ENCODE results near the gene ETV4. TPM values are rescaled to one million over a fixed set of nuclear protein-coding genes. Genes with fewer than 3 reads are reported as not detected.

ETV4 gene
- total RNA-seq, 2 experiments from 2014 or later, result not detected

GRCh38 chr17:43536236-43536992 lies 9.7 kb downstream of the ETV4 start:
- CTCF ChIA-PET (ENCODE audit: unreplicated experiment), result no interaction called here
- Histone ChIP-seq H3K27ac (ENCODE audit: low read depth, low read length, poor library complexity, severe bottlenecking) (no peak overlapping the region), H4K20me1 (ENCODE audit: insufficient read depth, low read length) (no peaks in the 10 kb centered on the region), H3K4me3 (ENCODE audit: low read depth, low read length, poor library complexity, severe bottlenecking) (no peak overlapping the region), H3K79me2 (ENCODE audit: insufficient read depth, low read depth, low read length) (no peaks in the 10 kb centered on the region), H3K4me1 (ENCODE audit: insufficient read depth, low read length, poor library complexity, severe bottlenecking) (no peaks in the 10 kb centered on the region), H3K36me3 (ENCODE audit: insufficient read depth, low read length) (no peaks in the 10 kb centered on the region), H3K9me2 (ENCODE audit: insufficient read depth, low read length) (no peaks in the 10 kb centered on the region), H2AFZ (ENCODE audit: low read length) (no peak overlapping the region), H3K4me2 (ENCODE audit: low read length) (no peak overlapping the region), H3K9me3 (ENCODE audit: low read length) (no peaks in the 10 kb centered on the region)
- POLR2A ChIA-PET, result no interaction called here
- peak; percentile 14 for DNase-seq (ENCODE audit: low spot score)
- BruUV-seq (replicated peaks), result no TSS peak
- TF ChIP-seq, protein P1, sequence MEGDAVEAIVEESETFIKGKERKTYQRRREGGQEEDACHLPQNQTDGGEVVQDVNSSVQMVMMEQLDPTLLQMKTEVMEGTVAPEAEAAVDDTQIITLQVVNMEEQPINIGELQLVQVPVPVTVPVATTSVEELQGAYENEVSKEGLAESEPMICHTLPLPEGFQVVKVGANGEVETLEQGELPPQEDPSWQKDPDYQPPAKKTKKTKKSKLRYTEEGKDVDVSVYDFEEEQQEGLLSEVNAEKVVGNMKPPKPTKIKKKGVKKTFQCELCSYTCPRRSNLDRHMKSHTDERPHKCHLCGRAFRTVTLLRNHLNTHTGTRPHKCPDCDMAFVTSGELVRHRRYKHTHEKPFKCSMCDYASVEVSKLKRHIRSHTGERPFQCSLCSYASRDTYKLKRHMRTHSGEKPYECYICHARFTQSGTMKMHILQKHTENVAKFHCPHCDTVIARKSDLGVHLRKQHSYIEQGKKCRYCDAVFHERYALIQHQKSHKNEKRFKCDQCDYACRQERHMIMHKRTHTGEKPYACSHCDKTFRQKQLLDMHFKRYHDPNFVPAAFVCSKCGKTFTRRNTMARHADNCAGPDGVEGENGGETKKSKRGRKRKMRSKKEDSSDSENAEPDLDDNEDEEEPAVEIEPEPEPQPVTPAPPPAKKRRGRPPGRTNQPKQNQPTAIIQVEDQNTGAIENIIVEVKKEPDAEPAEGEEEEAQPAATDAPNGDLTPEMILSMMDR (conservative IDR thresholded peaks at IDR 0.05; ENCODE audit: low read length), result no peak
- intact Hi-C loops (cut with micrococcal nuclease; ENCODE audit: unreplicated experiment), result no loop called here

DNA sequence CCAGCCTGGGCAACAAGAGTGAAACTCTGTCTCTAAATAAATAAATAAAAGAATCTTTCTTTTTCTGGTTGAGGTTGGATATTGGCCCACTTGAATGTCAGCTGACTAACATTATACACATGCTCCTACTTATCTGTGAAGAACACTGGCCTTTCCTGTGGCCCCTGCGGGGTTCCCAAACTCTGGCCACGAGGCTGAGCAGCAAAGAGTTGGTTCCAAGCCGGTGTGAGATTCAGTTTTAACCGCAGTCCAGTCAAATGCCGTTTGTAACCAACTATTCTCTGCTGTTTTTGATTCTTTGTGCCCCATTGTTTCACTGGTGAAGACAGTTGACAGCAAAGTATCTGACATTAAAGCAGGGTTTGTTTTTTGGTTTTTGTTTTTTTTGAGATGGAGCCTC lies 11.2 kb downstream of the ETV4 start:
- ChIA-PET CTCF (ENCODE audit: unreplicated experiment) (no interaction called here), POLR2A (no interaction called here)
- Histone ChIP-seq H3K4me2 (ENCODE audit: low read length) (no peak overlapping the region), H3K4me1 (ENCODE audit: insufficient read depth, low read length, poor library complexity, severe bottlenecking) (no peaks in the 10 kb centered on the region), H3K36me3 (ENCODE audit: insufficient read depth, low read length) (no peaks in the 10 kb centered on the region), H2AFZ (ENCODE audit: low read length) (no peak overlapping the region), H3K9me2 (ENCODE audit: insufficient read depth, low read length) (no peaks in the 10 kb centered on the region), H3K27ac (ENCODE audit: low read depth, low read length, poor library complexity, severe bottlenecking) (no peak overlapping the region), H4K20me1 (ENCODE audit: insufficient read depth, low read length) (no peaks in the 10 kb centered on the region), H3K9me3 (ENCODE audit: low read length) (no peaks in the 10 kb centered on the region), H3K79me2 (ENCODE audit: insufficient read depth, low read depth, low read length) (no peaks in the 10 kb centered on the region), H3K4me3 (ENCODE audit: low read depth, low read length, poor library complexity, severe bottlenecking) (no peak overlapping the region)
- DNase-seq (ENCODE audit: low spot score), result no peak
- BruUV-seq (replicated peaks), result no TSS peak
- TF ChIP-seq, protein P1 (conservative IDR thresholded peaks at IDR 0.05; ENCODE audit: low read length), result no peak
- TF ChIP-seq EZH2phosphoT487 (IDR thresholded peaks at IDR 0.05; ENCODE audit: borderline replicate concordance, low read depth, low read length), result no peak
- intact Hi-C loops (cut with micrococcal nuclease; ENCODE audit: unreplicated experiment), result no loop called here

GRCh38 chr17:43533699-43534098 lies 12.4 kb downstream of the ETV4 start:
- CTCF ChIA-PET (ENCODE audit: unreplicated experiment), result no interaction called here
- intact Hi-C loops (cut with micrococcal nuclease; ENCODE audit: unreplicated experiment), result no loop called here
- no peaks in the 10 kb centered on the region for H3K79me2 ChIP-seq (ENCODE audit: insufficient read depth, low read depth, low read length)

More at GRCh38 chr17:43533699-43534098, 12.4 kb downstream of the ETV4 start:
- POLR2A ChIA-PET, result no interaction called here
- Histone ChIP-seq H3K9me2 (ENCODE audit: insufficient read depth, low read length) (no peaks in the 10 kb centered on the region), H3K4me3 (ENCODE audit: low read depth, low read length, poor library complexity, severe bottlenecking) (no peak overlapping the region), H3K4me1 (ENCODE audit: insufficient read depth, low read length, poor library complexity, severe bottlenecking) (no peaks in the 10 kb centered on the region), H3K4me2 (ENCODE audit: low read length) (no peak overlapping the region), H3K36me3 (ENCODE audit: insufficient read depth, low read length) (no peaks in the 10 kb centered on the region), H2AFZ (ENCODE audit: low read length) (no peak overlapping the region), H4K20me1 (ENCODE audit: insufficient read depth, low read length) (no peaks in the 10 kb centered on the region), H3K27ac (ENCODE audit: low read depth, low read length, poor library complexity, severe bottlenecking) (no peak overlapping the region), H3K9me3 (ENCODE audit: low read length) (no peaks in the 10 kb centered on the region)
- no TSS peak for BruUV-seq (replicated peaks)
- no peak for DNase-seq (ENCODE audit: low spot score)
- TF ChIP-seq, protein P1 (conservative IDR thresholded peaks at IDR 0.05; ENCODE audit: low read length), result 0 out of 2 replicates have a peak, but pooled peaks have one; percentile 25
- no peak for TF ChIP-seq EZH2phosphoT487 (IDR thresholded peaks at IDR 0.05; ENCODE audit: borderline replicate concordance, low read depth, low read length)
